Peyer's patch (tissue), 4 donors: ENCODE data around the gene BCAS3.

Experiments used
- CTCF ChIP-seq, 6 experiments: fragments of 450-650 bp in 4 of 6; fragments of 200-600 bp in 2 of 6; sonication (generic) in 1 of 6; IDR thresholded peaks; one replicate each; pipeline ENCODE4 v1.5.1; 2017 to 2019; ENCODE audit warnings: antibody characterized with exemption in 6 of 6, mild to moderate bottlenecking in 3 of 6, moderate library complexity in 1 of 6
- POLR2A ChIP-seq, 2 donors: fragments of 450-650 bp; IDR thresholded peaks; one replicate each; pipeline ENCODE4 v1.5.1; 2017; ENCODE audit warnings: antibody characterized with exemption in 2 of 2, mild to moderate bottlenecking in 2 of 2, moderate library complexity in 2 of 2

DNA sequence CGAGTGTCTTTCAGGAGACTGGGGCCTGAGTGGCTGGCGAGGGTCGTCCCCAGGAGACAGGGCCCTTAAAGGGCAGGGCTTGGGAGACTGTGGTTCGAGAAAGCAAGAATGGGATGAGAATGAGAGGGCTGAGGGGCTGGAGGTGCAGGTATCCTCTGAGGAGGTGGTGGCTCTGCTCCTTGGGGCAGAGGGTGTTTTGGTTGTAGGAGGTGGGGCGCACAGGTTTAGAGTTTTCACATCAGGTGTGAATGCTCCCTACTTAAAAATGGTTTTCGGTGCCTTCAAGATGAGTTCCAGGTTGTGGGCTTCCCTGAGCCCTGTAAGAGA, 430 bp downstream of the BCAS3 start:
- TF ChIP-seq CTCF (IDR thresholded peaks at IDR 0.05) (no peak), POLR2A (IDR thresholded peaks at IDR 0.05) (no peak)
